ENCODE data around the gene CLEC17A. TPM values are rescaled to one million over a fixed set of nuclear protein-coding genes. Genes with fewer than 3 reads are reported as not detected.
"Not testable (repeated sequence)": the region's sequence is repeated elsewhere in the genome, so short reads cannot be mapped to it uniquely, and the experiment has no call there.

CLEC17A gene
- polyA plus RNA-seq (ENCODE audit: insufficient read length in 12 of 12), result under 1 TPM in 4 of 12 donors, not detected in 8; 0.09 to 0.66 (median 0.13) TPM
- long read RNA-seq, donor 1, result 0 reads
- long read RNA-seq, donor 2, result 0 reads
- long read RNA-seq, donor 3, result 0 reads
- long read RNA-seq, donor 4, result 0 reads
- long read RNA-seq, donor 5, result 0 reads
- long read RNA-seq, donor 6, result 0 reads
- long read RNA-seq, donor 7, result 0 reads
- long read RNA-seq, donor 8, result 0 reads
- long read RNA-seq, donor 9, result 0 reads
- long read RNA-seq, donor 10, result 0 reads
- long read RNA-seq, donor 11, result 0 reads

GRCh38 chr19:14582894-14583340 lies at the start of gene CLEC17A:
TSS of gene CLEC17A (plus strand) at chr19:14583084. CDS start at chr19:14583161, 77 bp downstream.
- no peak for DNase-seq

GRCh38 chr19:14533450-14533849 lies 49.4 kb upstream of the CLEC17A start:
- DNase-seq, result no peak

GRCh38 chr19:14536926-14537692 lies 45.8 kb upstream of the CLEC17A start:
- DNase-seq, result no peak

- DNase-seq, result no peak
Measured at GRCh38 chr19:14540741-14541525, 42.0 kb upstream of the CLEC17A start.

DNA sequence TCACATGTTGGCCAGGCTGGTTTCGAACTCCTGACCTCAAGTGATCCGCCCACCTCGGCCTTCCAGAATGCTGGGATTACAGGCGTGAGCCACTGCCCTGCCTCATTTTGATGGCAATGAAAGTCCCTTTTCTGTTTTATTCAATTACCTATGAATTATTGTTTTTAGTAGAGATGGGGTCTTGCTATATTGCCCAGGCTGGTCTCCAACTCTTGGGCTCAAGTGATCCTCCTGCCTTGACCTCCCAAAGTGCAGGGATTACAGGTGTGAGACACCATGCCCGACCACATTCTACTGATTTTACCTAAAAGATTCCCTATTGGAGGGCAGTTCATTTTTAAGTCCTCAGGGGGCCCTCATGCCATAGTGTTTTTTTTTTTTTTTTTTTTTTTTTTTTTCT lies 40.9 kb upstream of the CLEC17A start:
- DNase-seq, result not testable (repeated sequence)

DNA sequence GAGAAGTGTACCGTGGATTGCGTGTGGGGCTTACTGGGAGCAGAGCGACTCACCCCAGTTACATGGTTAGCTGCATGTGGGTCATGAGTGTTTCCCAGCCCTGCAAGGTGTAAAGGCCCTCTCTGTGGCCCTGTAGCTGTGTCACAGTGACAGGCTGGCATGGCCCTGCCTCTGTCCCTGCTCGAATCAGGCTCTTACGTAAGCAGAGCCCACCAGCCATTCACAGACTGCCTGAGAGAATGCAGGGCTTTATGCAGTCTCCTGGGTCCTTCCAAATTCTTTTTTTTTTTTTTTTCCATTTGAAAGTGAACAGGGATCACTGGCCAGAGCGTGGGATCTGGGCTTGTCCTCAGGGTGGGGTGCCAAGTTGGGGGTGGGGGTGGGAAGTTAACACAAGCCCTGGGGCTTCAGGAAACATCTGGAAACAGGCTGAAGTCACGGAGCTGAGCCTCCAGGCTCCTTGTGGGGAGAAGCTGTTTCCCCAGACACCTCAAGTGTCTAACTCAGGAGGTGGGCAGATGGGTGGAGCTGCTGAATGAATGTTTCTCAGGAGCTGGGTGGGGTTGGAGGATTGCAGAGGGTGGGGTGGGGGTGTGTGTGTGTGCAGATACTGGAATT lies 40.1 kb upstream of the CLEC17A start:
- no peak for DNase-seq

GRCh38 chr19:14544047-14544446 lies 38.8 kb upstream of the CLEC17A start:
- no peak for DNase-seq

DNA sequence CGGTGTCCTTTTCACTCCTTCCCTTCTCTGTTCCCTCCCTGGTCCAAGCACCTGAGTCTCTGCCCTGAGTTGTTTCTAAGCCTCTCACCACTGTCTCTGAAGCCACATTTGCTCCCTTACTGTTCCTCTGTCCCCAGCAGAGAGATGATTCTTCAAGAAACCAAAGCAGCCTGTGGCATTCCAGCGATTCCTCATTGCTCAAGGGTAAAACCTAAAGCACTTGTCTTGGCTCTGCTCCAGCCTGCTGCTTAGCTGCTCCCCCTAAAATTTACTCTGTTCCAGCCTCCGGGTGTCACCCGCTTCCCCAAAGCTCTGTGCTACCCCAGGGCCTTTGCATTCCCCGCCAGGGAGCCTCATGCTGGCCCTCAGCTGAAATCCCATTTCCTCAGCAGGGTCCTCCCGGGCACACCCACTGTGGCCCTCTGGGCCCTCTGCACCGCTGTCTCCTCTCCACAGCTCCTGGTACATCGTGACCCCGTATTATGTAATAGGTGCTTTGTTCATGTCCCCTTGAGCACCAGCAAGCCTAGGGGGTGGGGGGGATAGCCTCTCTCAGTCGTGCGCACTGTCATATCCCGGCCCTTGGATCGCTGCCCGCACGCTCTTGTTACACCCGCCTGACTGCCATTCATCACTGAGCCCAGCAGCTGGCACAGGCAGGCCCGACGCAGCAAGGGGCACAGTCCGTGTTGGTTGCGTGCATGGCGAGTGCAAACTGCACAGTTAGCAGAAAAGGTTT lies 37.7 kb upstream of the CLEC17A start:
- peak; percentile 61 for DNase-seq

- DNase-seq, result no peak
Measured at GRCh38 chr19:14545716-14546082, 37.2 kb upstream of the CLEC17A start.

- no peak for DNase-seq
Measured at GRCh38 chr19:14550201-14550754, 32.6 kb upstream of the CLEC17A start.

GRCh38 chr19:14551134-14552005 lies 31.5 kb upstream of the CLEC17A start:
- DNase-seq, result not testable (repeated sequence)

- not testable (repeated sequence) for DNase-seq
Measured at GRCh38 chr19:14552006-14552360, 30.9 kb upstream of the CLEC17A start.

GRCh38 chr19:14553042-14553938 lies 29.6 kb upstream of the CLEC17A start:
- DNase-seq, result no peak

- DNase-seq, result no peak
Measured at GRCh38 chr19:14553939-14554243, 29.0 kb upstream of the CLEC17A start.

- DNase-seq, result no peak
Measured at GRCh38 chr19:14554382-14554812, 28.5 kb upstream of the CLEC17A start.

DNA sequence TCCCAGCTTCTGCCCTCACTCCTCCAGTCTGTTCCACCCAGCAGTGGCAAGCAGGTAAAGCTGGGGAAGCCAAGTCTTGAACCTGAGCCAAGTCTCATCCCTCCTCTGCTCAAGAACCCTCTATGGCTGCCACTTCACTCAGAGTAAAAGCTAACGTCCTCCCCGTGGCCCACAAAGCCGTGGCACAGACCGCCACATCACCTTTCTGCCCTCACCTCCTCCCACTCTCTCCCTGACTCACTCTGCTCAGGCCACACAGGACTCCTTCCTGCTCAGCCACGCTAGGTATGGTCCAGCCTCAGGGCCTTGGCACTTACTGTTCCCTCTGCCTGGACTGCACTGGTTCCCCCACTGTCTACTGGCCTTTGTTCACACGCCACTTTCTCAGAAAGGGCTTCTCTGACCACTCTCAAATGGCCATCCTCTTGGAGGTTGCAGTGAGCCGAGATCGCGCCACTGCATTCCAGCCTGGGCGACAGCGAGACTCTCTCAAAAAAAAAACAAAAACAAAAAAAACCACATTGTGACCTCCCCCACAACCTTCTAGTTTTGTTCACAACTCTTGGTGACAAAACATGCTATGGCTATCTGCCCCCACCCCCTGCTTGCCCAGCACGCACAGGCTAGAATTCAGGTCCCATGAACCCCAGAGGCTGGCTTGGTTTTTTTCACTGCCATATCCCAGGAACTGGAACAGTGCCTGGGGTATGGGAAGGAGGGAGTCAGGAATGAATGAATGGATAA lies 26.8 kb upstream of the CLEC17A start:
- no peak for DNase-seq

- peak; percentile 71 for DNase-seq
Measured at GRCh38 chr19:14556662-14557188, 26.2 kb upstream of the CLEC17A start.
